Subcutaneous abdominal adipose tissue (tissue), 5 donors: ENCODE measurements around the gene MARCHF3.
"Not testable (repeated sequence)": the region's sequence is repeated elsewhere in the genome, so short reads cannot be mapped to it uniquely, and the experiment has no call there.

Source experiments
- H3K27ac ChIP-seq: one replicate; pipeline ENCODE4 v1.7.0; 2013; ENCODE audit warnings: low read depth, mild to moderate bottlenecking, inconsistent platforms, low read length, moderate library complexity
- H3K27me3 ChIP-seq, 5 donors: one replicate each; pipeline ENCODE4 v1.7.0; 2013; ENCODE audit warnings: low read length in 5 of 5, inconsistent platforms in 1 of 5; ENCODE audit not compliant: control insufficient read depth in 5 of 5, insufficient read depth in 4 of 5
- H3K36me3 ChIP-seq, 5 donors: one replicate each; pipeline ENCODE4 v1.7.0; 2013; ENCODE audit warnings: low read length in 5 of 5; ENCODE audit not compliant: control insufficient read depth in 5 of 5, insufficient read depth in 5 of 5
- H3K4me1 ChIP-seq, 5 donors: one replicate each; pipeline ENCODE4 v1.7.0; 2013; ENCODE audit warnings: low read length in 5 of 5, mild to moderate bottlenecking in 3 of 5, moderate library complexity in 1 of 5; ENCODE audit not compliant: control insufficient read depth in 5 of 5, insufficient read depth in 5 of 5
- H3K4me3 ChIP-seq, 5 donors: one replicate each; pipeline ENCODE4 v1.7.0; 2013; ENCODE audit warnings: low read length in 5 of 5, low read depth in 1 of 5
- H3K9ac ChIP-seq, 5 donors: one replicate each; pipeline ENCODE4 v1.7.0; 2013; ENCODE audit warnings: low read length in 5 of 5, mild to moderate bottlenecking in 4 of 5, moderate library complexity in 3 of 5
- H3K9me3 ChIP-seq, 5 donors: one replicate each; pipeline ENCODE4 v1.7.0; 2013; ENCODE audit warnings: low read length in 5 of 5; ENCODE audit not compliant: control insufficient read depth in 5 of 5
- donor health status: healthy.
- donor health status: healthy.
- donor health status: healthy.
- donor health status: healthy.
- donor health status: healthy.

The MARCHF3 gene

GRCh38 chr5:126857472-126858410 is 172.6 kb downstream of the MARCHF3 start:
- Histone ChIP-seq H3K27me3 (no peaks in the 10 kb centered on the region), H3K27ac (peak overlapping the region; percentile 77), H3K36me3 (no peaks in the 10 kb centered on the region), H3K9ac (peak overlapping the region in 3 of 5 donors; percentile 28 to 59 (median 51)), H3K9me3 (no peaks in the 10 kb centered on the region), H3K4me1 (peaks cover 6 to 22% (median 17%) of the 10 kb centered on the region in 5 donors), H3K4me3 (no peak overlapping the region)

GRCh38 chr5:126855266-126855665 is 175.1 kb downstream of the MARCHF3 start:
- Histone ChIP-seq H3K27ac (no peak overlapping the region), H3K9ac (no peak overlapping the region), H3K9me3 (no peaks in the 10 kb centered on the region), H3K27me3 (no peaks in the 10 kb centered on the region), H3K36me3 (no peaks in the 10 kb centered on the region), H3K4me3 (no peak overlapping the region), H3K4me1 (peaks cover 19 to 43% (median 39%) of the 10 kb centered on the region in 5 donors)

GRCh38 chr5:126854526-126855110 is 175.7 kb downstream of the MARCHF3 start:
- no peaks in the 10 kb centered on the region for H3K9me3 ChIP-seq
- peaks cover 19 to 44% (median 39%) of the 10 kb centered on the region in 5 donors for H3K4me1 ChIP-seq
- H3K9ac ChIP-seq, result no peak overlapping the region
- no peak overlapping the region for H3K27ac ChIP-seq
- H3K4me3 ChIP-seq, result no peak overlapping the region
- H3K36me3 ChIP-seq, result no peaks in the 10 kb centered on the region
- H3K27me3 ChIP-seq, result no peaks in the 10 kb centered on the region

GRCh38 chr5:126853541-126854307 is 176.6 kb downstream of the MARCHF3 start:
- not testable (repeated sequence) for H3K36me3 ChIP-seq, H3K9ac ChIP-seq, H3K4me3 ChIP-seq, H3K27me3 ChIP-seq, H3K27ac ChIP-seq, H3K9me3 ChIP-seq
- peaks cover 19 to 52% (median 39%) of the 10 kb centered on the region in 5 donors for H3K4me1 ChIP-seq

GRCh38 chr5:126852841-126853271 is 177.5 kb downstream of the MARCHF3 start:
- H3K4me1 ChIP-seq, result peaks cover 19 to 54% (median 42%) of the 10 kb centered on the region in 5 donors
- H3K27me3 ChIP-seq, result no peaks in the 10 kb centered on the region
- H3K27ac ChIP-seq, result peak overlapping the region; percentile 94
- H3K9me3 ChIP-seq, result no peaks in the 10 kb centered on the region
- H3K4me3 ChIP-seq, result peak overlapping the region in 1 of 5 donors; percentile 0
- peak overlapping the region in 2 of 5 donors; percentile 11 to 75 for H3K9ac ChIP-seq
- H3K36me3 ChIP-seq, result no peaks in the 10 kb centered on the region

GRCh38 chr5:126852091-126852571 is 178.2 kb downstream of the MARCHF3 start:
- Histone ChIP-seq H3K36me3 (no peaks in the 10 kb centered on the region), H3K9ac (peak overlapping the region in 4 of 5 donors; percentile 57 to 85 (median 74)), H3K9me3 (no peaks in the 10 kb centered on the region), H3K4me1 (peaks cover 17 to 55% (median 41%) of the 10 kb centered on the region in 5 donors), H3K27ac (peak overlapping the region; percentile 94), H3K4me3 (peak overlapping the region; percentile 12 to 51 (median 37)), H3K27me3 (no peaks in the 10 kb centered on the region)

- Histone ChIP-seq H3K4me1 (peaks cover 17 to 56% (median 43%) of the 10 kb centered on the region in 5 donors), H3K36me3 (no peaks in the 10 kb centered on the region), H3K9ac (peak overlapping the region in 4 of 5 donors; percentile 57 to 85 (median 74)), H3K27me3 (no peaks in the 10 kb centered on the region), H3K27ac (peak overlapping the region; percentile 94), H3K4me3 (peak overlapping the region; percentile 12 to 51 (median 37)), H3K9me3 (no peaks in the 10 kb centered on the region)
These were observed 178.8 kb downstream of the MARCHF3 start for GRCh38 chr5:126851501-126852011.

GRCh38 chr5:126849101-126849678 is 181.2 kb downstream of the MARCHF3 start:
- H3K4me1 ChIP-seq, result peaks cover 17 to 67% (median 54%) of the 10 kb centered on the region in 5 donors
- H3K27me3 ChIP-seq, result no peaks in the 10 kb centered on the region
- H3K27ac ChIP-seq, result peak overlapping the region; percentile 85
- H3K9ac ChIP-seq, result peak overlapping the region in 2 of 5 donors; percentile 42 to 78
- H3K9me3 ChIP-seq, result no peaks in the 10 kb centered on the region
- H3K4me3 ChIP-seq, result no peak overlapping the region
- H3K36me3 ChIP-seq, result no peaks in the 10 kb centered on the region

GRCh38 chr5:126848253-126848652 is 182.1 kb downstream of the MARCHF3 start:
- Histone ChIP-seq H3K4me1 (peaks cover 17 to 67% (median 54%) of the 10 kb centered on the region in 5 donors), H3K4me3 (peak overlapping the region in 2 of 5 donors; percentile 13 to 22), H3K9ac (peak overlapping the region in 4 of 5 donors; percentile 11 to 78 (median 57)), H3K27ac (peak overlapping the region; percentile 85), H3K9me3 (no peaks in the 10 kb centered on the region), H3K36me3 (no peaks in the 10 kb centered on the region), H3K27me3 (no peaks in the 10 kb centered on the region)
